Mucosa of descending colon (tissue), 3 donors: ENCODE data around the gene ENTREP1. TPM values are rescaled to one million over a fixed set of nuclear protein-coding genes. Genes with fewer than 3 reads are reported as not detected.

Experiments
- ATAC-seq: fragments of 200-7000 bp; cut with Tn5 transposase; one replicate; pipeline ENCODE4 v1.9.1; 2020; ENCODE audit warnings: mild to moderate bottlenecking, moderate library complexity
- DNase-seq, 3 donors: peaks; one replicate each; pipeline ENCODE4 v3.0.0-alpha.2; 2020
- H3K36me3 ChIP-seq: fragments of 200-600 bp; one replicate; pipeline ENCODE4 v1.8.0; 2021; ENCODE audit warnings: low read depth, mild to moderate bottlenecking
- H3K4me1 ChIP-seq: fragments of 200-600 bp; one replicate; pipeline ENCODE4 v1.8.0; 2021; ENCODE audit warnings: low read depth, mild to moderate bottlenecking
- H3K4me3 ChIP-seq: fragments of 200-600 bp; one replicate; pipeline ENCODE4 v1.8.0; 2021; ENCODE audit warnings: mild to moderate bottlenecking
- H3K9me3 ChIP-seq: fragments of 200-600 bp; one replicate; pipeline ENCODE4 v1.8.0; 2021; ENCODE audit warnings: mild to moderate bottlenecking
- CTCF ChIP-seq: fragments of 200-600 bp; IDR thresholded peaks from one replicate; pipeline ENCODE4 v1.8.0; 2022; ENCODE audit warnings: antibody characterized with exemption, mild to moderate bottlenecking
- intact Hi-C, 2 donors: fragments of 100-400 bp; cut with DNase I in 1 of 2; cut with micrococcal nuclease in 1 of 2; formaldehyde crosslinking; loops; one replicate each; pipeline versions ENCODE4 v1.11.0 to v1.11.1; 2022; cut with DNase I, micrococcal nuclease
- total RNA-seq, 3 donors: library from RNA; stranded (reverse); fragmentation: NEBNext Ultra II Directional in 2 of 3; extraction: Animal tissue kit (Norgen Biotek cat#: 25700) in 2 of 3; gene quantifications; one replicate each; pipeline versions ENCODE4 v1.2.1 to v1.2.4, GENCODE V29; 2021 to 2023
- donor health status: DM: no; HTN: no; CAD: no; lungs with moderate emphysema.
- donor health status: DM: no; HTN: no; CAD: no.
- donor health status: DM: no; HTN: yes; CAD: no.

ENTREP1 gene
- total RNA-seq, 3 donors from 2014 or later = 1.3 to 4.1 (median 3.4) TPM

- no peak for TF ChIP-seq CTCF
- no peak for ATAC-seq
- no peaks in the 10 kb centered on the region for H3K36me3 ChIP-seq
- H3K4me3 ChIP-seq = no peak overlapping the region
- intact Hi-C loops = no loop called here
- no peaks in the 10 kb centered on the region for H3K4me1 ChIP-seq
- H3K9me3 ChIP-seq = no peaks in the 10 kb centered on the region
- DNase-seq = no peak
Observed at GRCh38 chr9:69429281-69429680, 104.3 kb downstream of the ENTREP1 start.

GRCh38 chr9:69430206-69430605 is 105.2 kb downstream of the ENTREP1 start:
- no peak for ATAC-seq

GRCh38 chr9:69431203-69431602 is 106.2 kb downstream of the ENTREP1 start:
- no peak for ATAC-seq
- TF ChIP-seq CTCF = no peak
- no peaks in the 10 kb centered on the region for H3K36me3 ChIP-seq
- intact Hi-C loops = no loop called here
- no peak for DNase-seq
- no peaks in the 10 kb centered on the region for H3K9me3 ChIP-seq
- no peak overlapping the region for H3K4me3 ChIP-seq
- no peaks in the 10 kb centered on the region for H3K4me1 ChIP-seq

More at GRCh38 chr9:69430206-69430605, 105.2 kb downstream of the ENTREP1 start:
- H3K4me1 ChIP-seq = no peaks in the 10 kb centered on the region
- no peak for DNase-seq
- intact Hi-C loops = no loop called here
- no peak for TF ChIP-seq CTCF
- no peaks in the 10 kb centered on the region for H3K9me3 ChIP-seq
- no peak overlapping the region for H3K4me3 ChIP-seq
- H3K36me3 ChIP-seq = no peaks in the 10 kb centered on the region

- TF ChIP-seq CTCF = no peak
- no peak for DNase-seq
- H3K9me3 ChIP-seq = no peaks in the 10 kb centered on the region
- no peak overlapping the region for H3K4me3 ChIP-seq
- intact Hi-C loops = no loop called here
- no peak for ATAC-seq
- H3K36me3 ChIP-seq = no peaks in the 10 kb centered on the region
- no peaks in the 10 kb centered on the region for H3K4me1 ChIP-seq
Observed at GRCh38 chr9:69431777-69432176, 106.8 kb downstream of the ENTREP1 start.

GRCh38 chr9:69432623-69433022 is 107.6 kb downstream of the ENTREP1 start:
- DNase-seq (no peak), ATAC-seq (no peak)
- Histone ChIP-seq H3K4me1 (no peaks in the 10 kb centered on the region), H3K4me3 (no peak overlapping the region), H3K9me3 (no peaks in the 10 kb centered on the region), H3K36me3 (no peaks in the 10 kb centered on the region)
- intact Hi-C loops = no loop called here
- no peak for TF ChIP-seq CTCF

GRCh38 chr9:69433392-69433791 is 108.4 kb downstream of the ENTREP1 start:
- Histone ChIP-seq H3K4me3 (no peak overlapping the region), H3K9me3 (no peaks in the 10 kb centered on the region), H3K36me3 (no peaks in the 10 kb centered on the region), H3K4me1 (no peaks in the 10 kb centered on the region)
- intact Hi-C loops = no loop called here
- TF ChIP-seq CTCF = no peak
- DNase-seq (no peak), ATAC-seq (no peak)
